SK-N-SH treated with all-trans-retinoic acid at 6 μM for 48 hours (cell line): ENCODE results near the gene OBSCN.

Experiments used
- ATAC-seq: fragments of 200-7000 bp; cut with Tn5 transposase; 3 replicates; pipeline ENCODE4 v1.9.1; 2020; ENCODE audit warnings: mild to moderate bottlenecking, moderate library complexity
- ARNTL ChIP-seq: fragments of 450-650 bp; formaldehyde crosslinking; IDR thresholded peaks from 2 replicates; pipeline ENCODE4 v1.5.0; 2020; ENCODE audit warnings: low read depth, mild to moderate bottlenecking, moderate library complexity, borderline replicate concordance
- CSDC2 ChIP-seq: fragments of 250-450 bp; sonication (Bioruptor Pico); IDR thresholded peaks from 2 replicates; pipeline ENCODE4 v1.5.0; 2020; ENCODE audit warnings: mild to moderate bottlenecking, moderate library complexity
- GLIS3 ChIP-seq: fragments of 250-450 bp; sonication (Bioruptor Pico); IDR thresholded peaks from 2 replicates; pipeline ENCODE4 v1.5.0; 2020; ENCODE audit warnings: mild to moderate bottlenecking, moderate library complexity
- ISL1 ChIP-seq: fragments of 250-450 bp; sonication (Bioruptor Pico); IDR thresholded peaks from 2 replicates; pipeline ENCODE4 v2.1.2; 2022; ENCODE audit warnings: mild to moderate bottlenecking, moderate library complexity
- OSR1 ChIP-seq: fragments of 250-450 bp; sonication (Bioruptor Pico); IDR thresholded peaks from 2 replicates; pipeline ENCODE4 v1.8.0; 2022; ENCODE audit warnings: moderate library complexity, mild to moderate bottlenecking, inconsistent platforms
- PATZ1 ChIP-seq: fragments of 250-450 bp; sonication (Bioruptor Pico); IDR thresholded peaks from 2 replicates; pipeline ENCODE4 v1.8.0; 2020; ENCODE audit warnings: mild to moderate bottlenecking, moderate library complexity, borderline replicate concordance
- PPARA ChIP-seq: fragments of 250-450 bp; sonication (Bioruptor Pico); IDR thresholded peaks from 2 replicates; pipeline ENCODE4 v1.5.0; 2020; ENCODE audit warnings: mild to moderate bottlenecking, borderline replicate concordance
- RARB ChIP-seq: fragments of 250-450 bp; sonication (Bioruptor Pico); IDR thresholded peaks from 2 replicates; pipeline ENCODE4 v1.8.0; 2021; ENCODE audit warnings: mild to moderate bottlenecking, moderate library complexity
- SNAI2 ChIP-seq: fragments of 250-450 bp; sonication (Bioruptor Pico); IDR thresholded peaks from 2 replicates; pipeline ENCODE4 v1.5.0; 2020; ENCODE audit warnings: mild to moderate bottlenecking, moderate library complexity
- TCF4 ChIP-seq: fragments of 250-450 bp; sonication (Bioruptor Pico); IDR thresholded peaks from 2 replicates; pipeline ENCODE4 v1.8.0; 2021; ENCODE audit warnings: mild to moderate bottlenecking, moderate library complexity, borderline replicate concordance
- TOX ChIP-seq: fragments of 250-450 bp; sonication (Bioruptor Pico); IDR thresholded peaks from 2 replicates; pipeline ENCODE4 v1.8.0; 2021; ENCODE audit warnings: mild to moderate bottlenecking, moderate library complexity, borderline replicate concordance
- ZC3H10 ChIP-seq: fragments of 250-450 bp; sonication (Bioruptor Pico); IDR thresholded peaks from 2 replicates; pipeline ENCODE4 v1.5.1; 2021; ENCODE audit warnings: mild to moderate bottlenecking, moderate library complexity
- ZFP3 ChIP-seq: fragments of 250-450 bp; sonication (Bioruptor Pico); IDR thresholded peaks from 2 replicates; pipeline ENCODE4 v1.5.0; 2020; ENCODE audit warnings: mild to moderate bottlenecking, moderate library complexity
- ZFP30 ChIP-seq: fragments of 450-650 bp; formaldehyde crosslinking; IDR thresholded peaks from 2 replicates; pipeline ENCODE4 v1.5.0; 2022; ENCODE audit warnings: mild to moderate bottlenecking, moderate library complexity
- ZNF70 ChIP-seq: fragments of 450-650 bp; formaldehyde crosslinking; IDR thresholded peaks from 2 replicates; pipeline ENCODE4 v1.5.0; 2020; ENCODE audit warnings: mild to moderate bottlenecking, moderate library complexity
- ZNF8 ChIP-seq: fragments of 450-650 bp; formaldehyde crosslinking; IDR thresholded peaks from 2 replicates; pipeline ENCODE4 v1.5.0; 2020; ENCODE audit warnings: mild to moderate bottlenecking, moderate library complexity
- TF ChIP-seq, protein P1 (sequence below): fragments of 250-450 bp; sonication (Bioruptor Pico); IDR thresholded peaks from 2 replicates; pipeline ENCODE4 v1.5.0; 2020; ENCODE audit warnings: mild to moderate bottlenecking, moderate library complexity
- TF ChIP-seq, protein P2 (sequence below): fragments of 250-450 bp; sonication (Bioruptor Pico); IDR thresholded peaks from 2 replicates; pipeline ENCODE4 v1.8.0; 2021; ENCODE audit warnings: low read depth, mild to moderate bottlenecking, moderate library complexity, borderline replicate concordance
- TF ChIP-seq, protein P3 (sequence below): fragments of 250-450 bp; sonication (Bioruptor Pico); IDR thresholded peaks from 2 replicates; pipeline ENCODE4 v1.5.1; 2021; ENCODE audit warnings: mild to moderate bottlenecking, moderate library complexity

Gene OBSCN

DNA sequence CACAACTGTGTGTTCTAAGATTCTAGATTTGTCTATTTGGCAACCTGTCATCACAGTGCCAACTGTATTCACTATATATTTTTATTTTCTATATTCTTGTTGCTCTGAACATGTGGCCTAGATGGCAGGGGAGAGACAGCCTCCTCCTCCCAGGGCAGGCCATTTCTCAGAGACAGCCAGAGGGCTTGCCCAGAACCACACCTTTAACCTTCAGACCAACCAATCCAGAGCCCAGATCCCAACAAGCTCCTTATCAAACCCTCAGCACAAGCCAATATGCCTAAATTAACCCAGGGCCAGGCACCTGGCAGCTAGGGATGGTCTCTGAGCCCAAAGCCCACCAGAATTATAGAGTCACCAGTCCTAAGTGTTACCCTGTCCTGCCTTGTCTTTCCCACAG, 179.5 kb downstream of the OBSCN start:
- no peak for ATAC-seq
- TF ChIP-seq TCF4 = no peak
- TF ChIP-seq ZNF70 = no peak
- TF ChIP-seq, protein P1, sequence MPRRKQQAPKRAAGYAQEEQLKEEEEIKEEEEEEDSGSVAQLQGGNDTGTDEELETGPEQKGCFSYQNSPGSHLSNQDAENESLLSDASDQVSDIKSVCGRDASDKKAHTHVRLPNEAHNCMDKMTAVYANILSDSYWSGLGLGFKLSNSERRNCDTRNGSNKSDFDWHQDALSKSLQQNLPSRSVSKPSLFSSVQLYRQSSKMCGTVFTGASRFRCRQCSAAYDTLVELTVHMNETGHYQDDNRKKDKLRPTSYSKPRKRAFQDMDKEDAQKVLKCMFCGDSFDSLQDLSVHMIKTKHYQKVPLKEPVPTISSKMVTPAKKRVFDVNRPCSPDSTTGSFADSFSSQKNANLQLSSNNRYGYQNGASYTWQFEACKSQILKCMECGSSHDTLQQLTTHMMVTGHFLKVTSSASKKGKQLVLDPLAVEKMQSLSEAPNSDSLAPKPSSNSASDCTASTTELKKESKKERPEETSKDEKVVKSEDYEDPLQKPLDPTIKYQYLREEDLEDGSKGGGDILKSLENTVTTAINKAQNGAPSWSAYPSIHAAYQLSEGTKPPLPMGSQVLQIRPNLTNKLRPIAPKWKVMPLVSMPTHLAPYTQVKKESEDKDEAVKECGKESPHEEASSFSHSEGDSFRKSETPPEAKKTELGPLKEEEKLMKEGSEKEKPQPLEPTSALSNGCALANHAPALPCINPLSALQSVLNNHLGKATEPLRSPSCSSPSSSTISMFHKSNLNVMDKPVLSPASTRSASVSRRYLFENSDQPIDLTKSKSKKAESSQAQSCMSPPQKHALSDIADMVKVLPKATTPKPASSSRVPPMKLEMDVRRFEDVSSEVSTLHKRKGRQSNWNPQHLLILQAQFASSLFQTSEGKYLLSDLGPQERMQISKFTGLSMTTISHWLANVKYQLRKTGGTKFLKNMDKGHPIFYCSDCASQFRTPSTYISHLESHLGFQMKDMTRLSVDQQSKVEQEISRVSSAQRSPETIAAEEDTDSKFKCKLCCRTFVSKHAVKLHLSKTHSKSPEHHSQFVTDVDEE (CRISPR knock-in tag) = no peak
- TF ChIP-seq PPARA = no peak
- no peak for TF ChIP-seq PATZ1
- TF ChIP-seq, protein P2, sequence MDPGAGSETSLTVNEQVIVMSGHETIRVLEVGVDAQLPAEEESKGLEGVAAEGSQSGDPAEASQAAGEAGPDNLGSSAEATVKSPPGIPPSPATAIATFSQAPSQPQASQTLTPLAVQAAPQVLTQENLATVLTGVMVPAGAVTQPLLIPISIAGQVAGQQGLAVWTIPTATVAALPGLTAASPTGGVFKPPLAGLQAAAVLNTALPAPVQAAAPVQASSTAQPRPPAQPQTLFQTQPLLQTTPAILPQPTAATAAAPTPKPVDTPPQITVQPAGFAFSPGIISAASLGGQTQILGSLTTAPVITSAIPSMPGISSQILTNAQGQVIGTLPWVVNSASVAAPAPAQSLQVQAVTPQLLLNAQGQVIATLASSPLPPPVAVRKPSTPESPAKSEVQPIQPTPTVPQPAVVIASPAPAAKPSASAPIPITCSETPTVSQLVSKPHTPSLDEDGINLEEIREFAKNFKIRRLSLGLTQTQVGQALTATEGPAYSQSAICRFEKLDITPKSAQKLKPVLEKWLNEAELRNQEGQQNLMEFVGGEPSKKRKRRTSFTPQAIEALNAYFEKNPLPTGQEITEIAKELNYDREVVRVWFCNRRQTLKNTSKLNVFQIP = no peak
- no peak for TF ChIP-seq ZNF8 (CRISPR knock-in tag)
- TF ChIP-seq TOX (CRISPR knock-in tag) = no peak
- no peak for TF ChIP-seq ARNTL (CRISPR knock-in tag)
- no peak for TF ChIP-seq RARB (CRISPR knock-in tag)

GRCh38 chr1:228390649-228391048, 182.8 kb downstream of the OBSCN start:
- ATAC-seq = no peak
- no peak for TF ChIP-seq ZNF8 (CRISPR knock-in tag)
- TF ChIP-seq OSR1 (CRISPR knock-in tag) = no peak
- TF ChIP-seq, protein P3, sequence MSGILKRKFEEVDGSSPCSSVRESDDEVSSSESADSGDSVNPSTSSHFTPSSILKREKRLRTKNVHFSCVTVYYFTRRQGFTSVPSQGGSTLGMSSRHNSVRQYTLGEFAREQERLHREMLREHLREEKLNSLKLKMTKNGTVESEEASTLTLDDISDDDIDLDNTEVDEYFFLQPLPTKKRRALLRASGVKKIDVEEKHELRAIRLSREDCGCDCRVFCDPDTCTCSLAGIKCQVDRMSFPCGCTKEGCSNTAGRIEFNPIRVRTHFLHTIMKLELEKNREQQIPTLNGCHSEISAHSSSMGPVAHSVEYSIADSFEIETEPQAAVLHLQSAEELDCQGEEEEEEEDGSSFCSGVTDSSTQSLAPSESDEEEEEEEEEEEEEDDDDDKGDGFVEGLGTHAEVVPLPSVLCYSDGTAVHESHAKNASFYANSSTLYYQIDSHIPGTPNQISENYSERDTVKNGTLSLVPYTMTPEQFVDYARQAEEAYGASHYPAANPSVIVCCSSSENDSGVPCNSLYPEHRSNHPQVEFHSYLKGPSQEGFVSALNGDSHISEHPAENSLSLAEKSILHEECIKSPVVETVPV = no peak
- TF ChIP-seq ZFP30 (CRISPR knock-in tag) = no peak
- TF ChIP-seq, protein P1 (CRISPR knock-in tag) = no peak
- TF ChIP-seq, protein P2 = no peak
- no peak for TF ChIP-seq ARNTL (CRISPR knock-in tag)
- TF ChIP-seq ZC3H10 (CRISPR knock-in tag) = no peak
- no peak for TF ChIP-seq ZFP3 (CRISPR knock-in tag)
- no peak for TF ChIP-seq ISL1 (CRISPR knock-in tag)
- TF ChIP-seq TCF4 = no peak
- TF ChIP-seq PATZ1 = no peak
- TF ChIP-seq PPARA = no peak
- no peak for TF ChIP-seq CSDC2 (CRISPR knock-in tag)
- no peak for TF ChIP-seq GLIS3 (CRISPR knock-in tag)
- no peak for TF ChIP-seq SNAI2 (CRISPR knock-in tag)
